H1 (cell line): ENCODE data around the gene WDR33.

Experiments
- CHD2 ChIP-seq: IDR thresholded peaks from 2 replicates; pipeline ENCODE4 v1.6.1; 2012; ENCODE audit warnings: low read length, improper control_type of control experiment
- EZH2 ChIP-seq: fragments of 200-600 bp; sonication (generic); IDR thresholded peaks from 2 replicates; pipeline ENCODE4 v1.7.1; 2012; ENCODE audit warnings: low read depth, mild to moderate bottlenecking, moderate library complexity, low read length, inconsistent platforms; ENCODE audit not compliant: severe bottlenecking

- TF ChIP-seq CHD2 (no peak), EZH2 (no peak)
Observed at GRCh38 chr2:127652786-127653357, 158.1 kb downstream of the WDR33 start.
